HFFc6 (cell line): ENCODE data around the gene RAB11FIP3. TPM values are rescaled to one million over a fixed set of nuclear protein-coding genes. Genes with fewer than 3 reads are reported as not detected.

ENCODE experiments used
- DNase-seq: peaks from one replicate; pipeline ENCODE4 v3.0.0-alpha.2; 2018
- H3K27ac Mint-ChIP-seq: 2 replicates; pipeline ENCODE4 v1.8.0; 2020; ENCODE audit warnings: mild to moderate bottlenecking, mixed read lengths
- H3K27me3 Mint-ChIP-seq: 2 replicates; pipeline ENCODE4 v1.8.0; 2021; ENCODE audit warnings: mild to moderate bottlenecking, moderate library complexity, mixed read lengths; ENCODE audit not compliant: insufficient read depth
- H3K36me3 Mint-ChIP-seq: 2 replicates; pipeline ENCODE4 v1.8.0; 2021; ENCODE audit warnings: low read depth, mixed read lengths
- H3K4me1 Mint-ChIP-seq: 2 replicates; pipeline ENCODE4 v1.8.0; 2020; ENCODE audit warnings: low read depth, mixed read lengths
- H3K4me3 Mint-ChIP-seq: 2 replicates; pipeline ENCODE4 v1.8.0; 2020; ENCODE audit warnings: mild to moderate bottlenecking, moderate library complexity, mixed read lengths
- H3K9me3 Mint-ChIP-seq: 2 replicates; pipeline ENCODE4 v1.8.0; 2020; ENCODE audit warnings: mild to moderate bottlenecking, mixed read lengths
- total RNA-seq, 6 experiments: library from RNA; stranded (reverse); fragmentation: NEBNext Ultra II Directional; extraction: Animal tissue kit (Norgen Biotek cat#: 25700); gene quantifications; 2 replicates in 1 of 6; 3 replicates in 5 of 6; pipeline ENCODE4 v1.2.3, GENCODE V29; 2021
- TF ChIP-seq, protein P1 (sequence below): fragments of 200-600 bp; sonication (generic); IDR thresholded peaks from 2 replicates; pipeline ENCODE4 v1.5.0; 2021; ENCODE audit warnings: antibody characterized with exemption, mild to moderate bottlenecking

RAB11FIP3 gene
- total RNA-seq, 6 experiments from 2014 or later, result 30.3 to 36.9 (median 33.9) TPM

DNA sequence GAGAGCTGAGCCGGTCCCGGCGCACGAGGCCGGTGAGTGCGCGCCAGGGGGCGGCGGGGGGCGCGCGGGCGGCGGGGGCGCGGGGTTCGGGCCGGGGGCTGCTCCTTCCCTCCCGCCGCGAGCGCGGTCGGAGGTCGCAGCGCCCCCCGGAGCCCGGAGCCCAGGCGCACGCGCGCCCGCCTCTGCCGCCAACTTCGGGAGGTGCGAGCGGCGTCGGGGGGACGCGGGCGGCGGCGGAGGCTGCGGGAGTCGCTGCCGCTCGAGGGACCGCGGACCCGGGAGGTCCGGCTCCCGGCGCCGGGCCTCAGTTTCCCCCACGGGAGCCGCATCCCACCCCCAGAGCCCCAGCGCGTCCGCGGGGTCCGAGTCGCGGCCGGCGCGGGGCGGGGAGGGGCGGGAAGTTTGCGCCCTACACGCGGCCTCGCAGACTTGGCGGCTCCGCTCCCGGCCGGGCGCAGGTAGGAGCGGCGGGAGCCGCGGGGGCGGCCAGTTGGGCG is 134.8 kb downstream of the RAB11FIP3 start, which contains the start of gene PRR35:
Gene PRR35 (plus strand): TSS at position 191 of the 497 bp plus-strand sequence. CDS start 2,901 bp downstream, outside the sequence.
- Mint-ChIP-seq H3K9me3 (no peaks in the 10 kb centered on the region), H3K4me1 (no peaks in the 10 kb centered on the region), H3K36me3 (no peaks in the 10 kb centered on the region), H3K27ac (no peak within 1 kb of the TSS), H3K27me3 (peaks cover 10% of the 10 kb centered on the region), H3K4me3 (no peak within 1 kb of the TSS)
- TF ChIP-seq, protein P1, sequence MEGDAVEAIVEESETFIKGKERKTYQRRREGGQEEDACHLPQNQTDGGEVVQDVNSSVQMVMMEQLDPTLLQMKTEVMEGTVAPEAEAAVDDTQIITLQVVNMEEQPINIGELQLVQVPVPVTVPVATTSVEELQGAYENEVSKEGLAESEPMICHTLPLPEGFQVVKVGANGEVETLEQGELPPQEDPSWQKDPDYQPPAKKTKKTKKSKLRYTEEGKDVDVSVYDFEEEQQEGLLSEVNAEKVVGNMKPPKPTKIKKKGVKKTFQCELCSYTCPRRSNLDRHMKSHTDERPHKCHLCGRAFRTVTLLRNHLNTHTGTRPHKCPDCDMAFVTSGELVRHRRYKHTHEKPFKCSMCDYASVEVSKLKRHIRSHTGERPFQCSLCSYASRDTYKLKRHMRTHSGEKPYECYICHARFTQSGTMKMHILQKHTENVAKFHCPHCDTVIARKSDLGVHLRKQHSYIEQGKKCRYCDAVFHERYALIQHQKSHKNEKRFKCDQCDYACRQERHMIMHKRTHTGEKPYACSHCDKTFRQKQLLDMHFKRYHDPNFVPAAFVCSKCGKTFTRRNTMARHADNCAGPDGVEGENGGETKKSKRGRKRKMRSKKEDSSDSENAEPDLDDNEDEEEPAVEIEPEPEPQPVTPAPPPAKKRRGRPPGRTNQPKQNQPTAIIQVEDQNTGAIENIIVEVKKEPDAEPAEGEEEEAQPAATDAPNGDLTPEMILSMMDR, result no peak
- DNase-seq, result no peak

DNA sequence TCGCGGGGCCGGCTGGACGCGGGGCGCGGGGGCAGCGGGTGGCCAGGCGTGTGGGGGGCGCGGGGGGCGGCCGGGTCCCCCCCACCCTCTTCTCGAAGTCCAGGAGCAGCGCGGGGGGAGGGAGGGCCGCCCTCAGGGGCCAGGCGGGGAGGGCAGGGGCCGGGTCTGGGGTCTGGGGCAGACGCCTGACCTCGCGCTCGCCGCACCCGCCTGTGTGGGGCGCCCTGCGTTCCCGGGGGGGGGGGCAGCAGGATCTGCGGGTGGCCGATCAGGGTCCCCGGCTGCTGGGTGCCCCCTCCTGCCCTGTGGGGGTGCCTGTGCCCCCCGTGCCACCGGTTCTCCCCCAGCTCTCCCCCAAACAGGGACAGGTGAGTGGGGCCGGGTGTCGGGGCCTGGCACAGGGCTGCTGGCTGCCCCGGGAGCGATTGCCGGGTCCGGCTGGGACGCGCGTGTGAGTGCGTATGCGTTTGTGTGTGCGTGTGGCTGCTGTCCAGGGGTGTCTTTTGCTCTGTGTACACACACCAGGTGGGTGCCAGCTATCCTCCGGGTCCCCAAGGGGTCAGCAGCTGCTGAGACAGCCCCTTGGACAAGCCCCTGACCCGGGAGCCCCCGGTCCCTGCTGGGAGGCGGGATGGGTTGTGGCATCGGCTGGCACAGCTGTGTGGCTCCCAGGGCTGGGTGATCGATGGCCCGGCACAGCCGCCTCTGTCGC is 135.4 kb downstream of the RAB11FIP3 start:
- H3K36me3 Mint-ChIP-seq, result no peaks in the 10 kb centered on the region
- H3K27me3 Mint-ChIP-seq, result peaks cover 10% of the 10 kb centered on the region
- no peak for DNase-seq
- H3K4me1 Mint-ChIP-seq, result no peaks in the 10 kb centered on the region
- TF ChIP-seq, protein P1, result no peak
- no peak overlapping the region for H3K27ac Mint-ChIP-seq
- no peaks in the 10 kb centered on the region for H3K9me3 Mint-ChIP-seq
- no peak overlapping the region for H3K4me3 Mint-ChIP-seq

DNA sequence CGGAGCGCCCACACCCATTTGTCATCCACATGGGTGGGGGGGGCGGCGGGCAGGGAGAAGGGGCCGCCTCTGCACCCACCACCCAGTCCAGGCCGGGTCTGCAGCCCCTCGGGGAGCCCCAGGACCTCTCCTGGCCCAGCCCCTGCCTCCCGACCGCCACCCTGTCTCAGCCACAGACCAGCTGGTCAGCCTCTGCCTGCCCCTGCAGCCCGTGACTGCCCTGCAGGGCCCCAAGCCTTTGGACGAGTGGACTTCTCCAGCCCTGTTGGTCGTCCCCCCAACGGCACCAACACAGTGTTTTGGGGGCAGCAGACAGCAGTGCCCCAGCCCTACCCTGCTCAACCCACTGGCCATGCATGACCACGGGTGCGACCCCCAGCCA is 136.0 kb downstream of the RAB11FIP3 start:
- H3K27me3 Mint-ChIP-seq, result peaks cover 10% of the 10 kb centered on the region

DNA sequence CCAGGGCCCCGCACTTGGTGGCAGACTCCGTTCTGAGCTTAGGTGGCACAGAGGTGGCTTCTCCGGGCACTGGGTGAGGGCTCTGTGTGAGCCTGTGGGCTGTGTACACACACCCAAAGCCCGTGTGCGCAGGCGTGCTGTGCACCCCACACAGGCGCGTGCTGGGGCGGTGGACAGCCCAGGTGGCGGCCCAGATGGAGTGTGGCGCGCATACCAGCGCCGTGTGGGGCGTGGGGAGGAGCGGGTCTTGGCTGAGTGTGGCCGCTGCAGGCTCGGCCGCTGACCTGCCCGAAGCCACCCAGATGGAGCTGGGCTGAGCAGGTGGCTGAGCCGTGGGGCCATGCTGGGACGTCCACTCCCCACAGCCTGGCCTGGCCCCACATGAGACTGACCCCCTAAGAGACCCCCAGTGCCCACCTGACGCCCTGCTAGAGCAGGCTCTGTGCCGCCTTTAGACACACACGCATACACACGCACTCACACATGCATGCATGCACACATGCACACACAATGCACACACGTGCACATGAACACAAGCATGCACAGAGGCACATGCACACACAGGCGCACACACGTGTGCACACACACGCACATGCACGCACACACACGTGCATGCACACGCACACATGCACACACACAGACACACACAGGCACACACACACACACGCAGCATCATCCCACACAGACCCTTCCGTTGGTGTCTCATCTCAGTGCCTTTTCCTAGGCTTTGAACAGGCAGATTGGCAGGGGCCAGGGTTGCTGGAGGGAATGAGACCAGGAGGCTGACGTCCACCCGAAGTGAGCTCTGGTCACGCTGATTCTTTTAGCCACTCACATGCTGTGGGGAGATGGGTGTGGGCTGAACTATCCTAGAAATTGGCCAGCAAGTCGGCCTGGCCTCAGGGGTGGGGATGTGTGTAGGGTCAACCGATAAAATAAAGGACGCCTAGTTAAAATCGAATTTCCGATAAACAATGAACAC is 136.8 kb downstream of the RAB11FIP3 start:
- H3K4me1 Mint-ChIP-seq, result no peaks in the 10 kb centered on the region
- TF ChIP-seq, protein P1, result no peak
- H3K36me3 Mint-ChIP-seq, result no peaks in the 10 kb centered on the region
- H3K27me3 Mint-ChIP-seq, result peaks cover 10% of the 10 kb centered on the region
- DNase-seq, result no peak
- no peak overlapping the region for H3K27ac Mint-ChIP-seq
- no peaks in the 10 kb centered on the region for H3K9me3 Mint-ChIP-seq
- H3K4me3 Mint-ChIP-seq, result no peak overlapping the region

More for the DNA sequence above, 136.0 kb downstream of the RAB11FIP3 start:
- Mint-ChIP-seq H3K9me3 (no peaks in the 10 kb centered on the region), H3K36me3 (no peaks in the 10 kb centered on the region), H3K27ac (no peak overlapping the region), H3K4me3 (no peak overlapping the region), H3K4me1 (no peaks in the 10 kb centered on the region)
- TF ChIP-seq, protein P1, result no peak
- DNase-seq, result no peak

DNA sequence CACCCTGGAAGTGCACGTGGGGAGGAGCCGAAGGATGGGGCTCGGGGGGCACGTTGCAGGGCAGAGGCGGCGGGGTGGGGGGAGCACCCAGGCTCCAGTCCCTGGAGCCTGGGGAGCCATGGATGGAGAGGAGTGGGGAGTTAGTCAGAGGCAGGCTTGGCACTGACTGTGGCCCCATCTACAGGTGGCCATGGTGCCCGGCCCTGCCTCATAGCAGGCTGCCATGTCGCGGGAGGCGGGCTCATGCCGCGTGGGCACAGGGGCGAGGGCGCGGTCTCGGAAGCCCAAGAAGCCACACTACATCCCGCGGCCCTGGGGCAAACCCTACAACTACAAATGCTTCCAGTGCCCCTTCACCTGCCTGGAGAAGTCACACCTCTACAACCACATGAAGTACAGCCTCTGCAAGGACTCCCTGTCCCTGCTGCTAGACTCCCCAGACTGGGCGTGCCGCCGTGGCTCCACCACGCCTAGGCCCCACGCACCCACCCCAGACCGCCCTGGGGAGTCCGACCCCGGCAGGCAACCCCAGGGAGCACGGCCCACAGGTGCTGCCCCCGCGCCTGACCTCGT is 137.7 kb downstream of the RAB11FIP3 start:
- no peak for DNase-seq
- H3K4me3 Mint-ChIP-seq, result no peak overlapping the region
- H3K27me3 Mint-ChIP-seq, result peaks cover 10% of the 10 kb centered on the region
- no peaks in the 10 kb centered on the region for H3K36me3 Mint-ChIP-seq
- H3K27ac Mint-ChIP-seq, result no peak overlapping the region
- H3K4me1 Mint-ChIP-seq, result no peaks in the 10 kb centered on the region
- TF ChIP-seq, protein P1, result no peak
- H3K9me3 Mint-ChIP-seq, result no peaks in the 10 kb centered on the region
